Measurements from ENCODE around the gene CACHD1. TPM values are rescaled to one million over a fixed set of nuclear protein-coding genes. Genes with fewer than 3 reads are reported as not detected.
"Not testable (repeated sequence)": the region's sequence is repeated elsewhere in the genome, so short reads cannot be mapped to it uniquely, and the experiment has no call there.

CACHD1 gene
- total RNA-seq, 1 donor from 2014 or later, result 0.13 TPM

GRCh38 chr1:64703600-64703999 lies 233.7 kb downstream of the CACHD1 start:
- no peaks in the 10 kb centered on the region for H3K9me3 Mint-ChIP-seq
- H3K27ac Mint-ChIP-seq, result no peak overlapping the region
- intact Hi-C loops (cut with micrococcal nuclease), result no loop called here
- peaks cover 5% of the 10 kb centered on the region for H3K27me3 Mint-ChIP-seq (ENCODE audit: insufficient read depth)
- H3K4me3 Mint-ChIP-seq, result no peak overlapping the region
- no peak for DNase-seq (ENCODE audit: low spot score)
- H3K36me3 Mint-ChIP-seq (ENCODE audit: low read depth), result no peaks in the 10 kb centered on the region
- H3K4me1 Mint-ChIP-seq (ENCODE audit: low read depth), result no peaks in the 10 kb centered on the region

GRCh38 chr1:64705591-64705990 lies 235.7 kb downstream of the CACHD1 start:
- Mint-ChIP-seq H3K36me3 (ENCODE audit: low read depth) (no peaks in the 10 kb centered on the region), H3K27me3 (ENCODE audit: insufficient read depth) (peaks cover 5% of the 10 kb centered on the region), H3K9me3 (no peaks in the 10 kb centered on the region), H3K27ac (no peak overlapping the region), H3K4me1 (ENCODE audit: low read depth) (no peaks in the 10 kb centered on the region), H3K4me3 (no peak overlapping the region)
- DNase-seq (ENCODE audit: low spot score), result no peak
- intact Hi-C loops (cut with micrococcal nuclease), result no loop called here

GRCh38 chr1:64711266-64711665 lies 241.3 kb downstream of the CACHD1 start:
- peaks cover 4% of the 10 kb centered on the region for H3K27me3 Mint-ChIP-seq (ENCODE audit: insufficient read depth)
- no peak overlapping the region for H3K27ac Mint-ChIP-seq
- H3K4me3 Mint-ChIP-seq, result no peak overlapping the region
- no peaks in the 10 kb centered on the region for H3K36me3 Mint-ChIP-seq (ENCODE audit: low read depth)
- no peak for DNase-seq (ENCODE audit: low spot score)
- H3K9me3 Mint-ChIP-seq, result no peaks in the 10 kb centered on the region
- intact Hi-C loops (cut with micrococcal nuclease), result no loop called here
- H3K4me1 Mint-ChIP-seq (ENCODE audit: low read depth), result no peaks in the 10 kb centered on the region

GRCh38 chr1:64712049-64712448 lies 242.1 kb downstream of the CACHD1 start:
- intact Hi-C loops (cut with micrococcal nuclease), result no loop called here
- no peaks in the 10 kb centered on the region for H3K9me3 Mint-ChIP-seq
- no peaks in the 10 kb centered on the region for H3K36me3 Mint-ChIP-seq (ENCODE audit: low read depth)
- no peaks in the 10 kb centered on the region for H3K4me1 Mint-ChIP-seq (ENCODE audit: low read depth)
- no peak overlapping the region for H3K27ac Mint-ChIP-seq
- no peak overlapping the region for H3K4me3 Mint-ChIP-seq
- H3K27me3 Mint-ChIP-seq (ENCODE audit: insufficient read depth), result peaks cover 2% of the 10 kb centered on the region
- DNase-seq (ENCODE audit: low spot score), result no peak

GRCh38 chr1:64715186-64715585 lies 245.3 kb downstream of the CACHD1 start:
- Mint-ChIP-seq H3K27me3 (ENCODE audit: insufficient read depth) (peaks cover 2% of the 10 kb centered on the region), H3K9me3 (no peaks in the 10 kb centered on the region), H3K27ac (no peak overlapping the region), H3K4me1 (ENCODE audit: low read depth) (no peaks in the 10 kb centered on the region), H3K36me3 (ENCODE audit: low read depth) (no peaks in the 10 kb centered on the region), H3K4me3 (no peak overlapping the region)
- no peak for DNase-seq (ENCODE audit: low spot score)
- intact Hi-C loops (cut with micrococcal nuclease), result no loop called here

GRCh38 chr1:64721135-64721534 lies 251.2 kb downstream of the CACHD1 start:
- H3K27ac Mint-ChIP-seq, result no peak overlapping the region
- intact Hi-C loops (cut with micrococcal nuclease), result no loop called here
- H3K36me3 Mint-ChIP-seq (ENCODE audit: low read depth), result no peaks in the 10 kb centered on the region
- peaks cover 12% of the 10 kb centered on the region for H3K27me3 Mint-ChIP-seq (ENCODE audit: insufficient read depth)
- H3K4me1 Mint-ChIP-seq (ENCODE audit: low read depth), result no peaks in the 10 kb centered on the region
- H3K9me3 Mint-ChIP-seq, result no peaks in the 10 kb centered on the region
- no peak overlapping the region for H3K4me3 Mint-ChIP-seq
- DNase-seq (ENCODE audit: low spot score), result no peak

GRCh38 chr1:64721576-64722145 lies 251.7 kb downstream of the CACHD1 start:
- Mint-ChIP-seq H3K27ac (no peak overlapping the region), H3K9me3 (no peaks in the 10 kb centered on the region), H3K27me3 (ENCODE audit: insufficient read depth) (peaks cover 12% of the 10 kb centered on the region), H3K36me3 (ENCODE audit: low read depth) (no peaks in the 10 kb centered on the region), H3K4me1 (ENCODE audit: low read depth) (no peaks in the 10 kb centered on the region), H3K4me3 (no peak overlapping the region)
- DNase-seq (ENCODE audit: low spot score), result no peak
- intact Hi-C loops (cut with micrococcal nuclease), result no loop called here

GRCh38 chr1:64727861-64728260 lies 257.9 kb downstream of the CACHD1 start:
- Mint-ChIP-seq H3K4me3 (no peak overlapping the region), H3K4me1 (ENCODE audit: low read depth) (no peaks in the 10 kb centered on the region), H3K36me3 (ENCODE audit: low read depth) (no peaks in the 10 kb centered on the region), H3K9me3 (no peaks in the 10 kb centered on the region), H3K27ac (no peak overlapping the region), H3K27me3 (ENCODE audit: insufficient read depth) (peaks cover 12% of the 10 kb centered on the region)
- intact Hi-C loops (cut with micrococcal nuclease), result no loop called here
- no peak for DNase-seq (ENCODE audit: low spot score)

- intact Hi-C loops (cut with micrococcal nuclease), result no loop called here
- H3K9me3 Mint-ChIP-seq, result no peaks in the 10 kb centered on the region
- H3K4me3 Mint-ChIP-seq, result no peak overlapping the region
- DNase-seq (ENCODE audit: low spot score), result no peak
- no peaks in the 10 kb centered on the region for H3K4me1 Mint-ChIP-seq (ENCODE audit: low read depth)
- H3K36me3 Mint-ChIP-seq (ENCODE audit: low read depth), result no peaks in the 10 kb centered on the region
- H3K27me3 Mint-ChIP-seq (ENCODE audit: insufficient read depth), result peaks cover 3% of the 10 kb centered on the region
- H3K27ac Mint-ChIP-seq, result no peak overlapping the region
Observed at GRCh38 chr1:64733581-64734286, 263.8 kb downstream of the CACHD1 start.

GRCh38 chr1:64734287-64734652 lies 264.3 kb downstream of the CACHD1 start:
- no peak for DNase-seq (ENCODE audit: low spot score)
- no peaks in the 10 kb centered on the region for H3K4me1 Mint-ChIP-seq (ENCODE audit: low read depth)
- H3K36me3 Mint-ChIP-seq (ENCODE audit: low read depth), result no peaks in the 10 kb centered on the region
- intact Hi-C loops (cut with micrococcal nuclease), result no loop called here
- H3K9me3 Mint-ChIP-seq, result no peaks in the 10 kb centered on the region
- peaks cover 4% of the 10 kb centered on the region for H3K27me3 Mint-ChIP-seq (ENCODE audit: insufficient read depth)
- H3K4me3 Mint-ChIP-seq, result no peak overlapping the region
- no peak overlapping the region for H3K27ac Mint-ChIP-seq

GRCh38 chr1:64740687-64741086 lies 270.8 kb downstream of the CACHD1 start:
- DNase-seq (ENCODE audit: low spot score); H3K4me3 Mint-ChIP-seq; H3K9me3 Mint-ChIP-seq; H3K4me1 Mint-ChIP-seq (ENCODE audit: low read depth); H3K36me3 Mint-ChIP-seq (ENCODE audit: low read depth); H3K27ac Mint-ChIP-seq: not testable (repeated sequence)
- intact Hi-C loops (cut with micrococcal nuclease), result loop anchor here (5.0 kb wide), 1 partner anchor 337 kb away; no protein-coding TSS in a partner anchor
- peaks cover 30% of the 10 kb centered on the region for H3K27me3 Mint-ChIP-seq (ENCODE audit: insufficient read depth)
